Gastrocnemius medialis (tissue), 4 donors: ENCODE data around the gene SH3PXD2B. TPM values are rescaled to one million over a fixed set of nuclear protein-coding genes. Genes with fewer than 3 reads are reported as not detected.
"Not testable (repeated sequence)": the region's sequence is repeated elsewhere in the genome, so short reads cannot be mapped to it uniquely, and the experiment has no call there.

Experiments used
- ATAC-seq, 2 donors: fragments of 150-250 bp; one replicate each; pipeline ENCODE4 v1.9.1; 2016
- DNase-seq, 2 donors: peaks; one replicate each; pipeline ENCODE4 v3.0.0-alpha.2; 2019
- H3K27ac ChIP-seq, 4 donors: fragments of 200-600 bp; sonication (generic); 1 replicate in 1 of 4; 2 replicates in 3 of 4; pipeline ENCODE4 v1.5.1; 2016 to 2018; ENCODE audit warnings: mild to moderate bottlenecking in 2 of 4, moderate library complexity in 1 of 4
- H3K27me3 ChIP-seq, 3 donors: fragments of 200-600 bp; sonication (generic) in 2 of 3; 1 replicate in 1 of 3; 2 replicates in 2 of 3; pipeline versions ENCODE4 v1.5.1 to v1.6.0; 2016 to 2019; ENCODE audit warnings: mild to moderate bottlenecking in 1 of 3, moderate library complexity in 1 of 3
- H3K36me3 ChIP-seq, 2 donors: fragments of 200-600 bp; sonication (generic) in 1 of 2; one replicate each; pipeline ENCODE4 v1.5.1; 2017 to 2018
- H3K4me1 ChIP-seq, 2 donors: fragments of 200-600 bp; sonication (generic) in 1 of 2; one replicate each; pipeline ENCODE4 v1.5.1; 2016 to 2017; ENCODE audit warnings: mild to moderate bottlenecking in 2 of 2
- H3K4me3 ChIP-seq, 4 donors: fragments of 200-600 bp; sonication (generic) in 3 of 4; 1 replicate in 1 of 4; 2 replicates in 3 of 4; pipeline ENCODE4 v1.5.1; 2016 to 2019; ENCODE audit warnings: mild to moderate bottlenecking in 2 of 4
- H3K9me3 ChIP-seq, 3 donors: fragments of 200-600 bp; sonication (generic) in 2 of 3; 1 replicate in 1 of 3; 2 replicates in 2 of 3; pipeline ENCODE4 v1.5.1; 2016 to 2019
- POLR2A ChIP-seq, 2 donors: fragments of 450-650 bp; IDR thresholded peaks; one replicate each; pipeline ENCODE4 v1.6.1; 2017; ENCODE audit warnings: antibody characterized with exemption in 2 of 2, mild to moderate bottlenecking in 2 of 2, moderate library complexity in 2 of 2
- in situ Hi-C, 4 donors: fragments of 200-750 bp; cut with MboI; loops; one replicate each; pipeline versions ENCODE4 v1.15.0 to v1.8.0; 2017; ENCODE audit warnings: low sequenced_read_pairs in 4 of 4
- intact Hi-C: fragments of 100-400 bp; cut with DNase I; formaldehyde crosslinking; loops from one replicate; pipeline ENCODE4 v1.15.1; 2023; ENCODE audit warnings: low total_unique reads
- total RNA-seq, 4 donors: library from RNA; depleted of rRNA; stranded (reverse); fragments of >200 nt; gene quantifications; one replicate each; pipeline versions ENCODE4 v1.1.0 to v1.2.3, GENCODE V29; 2016
- TF ChIP-seq, protein P1 (sequence below), 5 experiments: fragments of 450-650 bp in 3 of 5; fragments of 200-600 bp in 2 of 5; sonication (generic) in 2 of 5; IDR thresholded peaks in 4 of 5; conservative IDR thresholded peaks in 1 of 5; 1 replicate in 4 of 5; 2 replicates in 1 of 5; pipeline ENCODE4 v1.5.1; 2016 to 2019; ENCODE audit warnings: antibody characterized with exemption in 5 of 5, mild to moderate bottlenecking in 3 of 5, moderate library complexity in 3 of 5

Gene SH3PXD2B
- total RNA-seq, 4 donors from 2014 or later, result 2.7 to 10.2 (median 4.2) TPM

DNA sequence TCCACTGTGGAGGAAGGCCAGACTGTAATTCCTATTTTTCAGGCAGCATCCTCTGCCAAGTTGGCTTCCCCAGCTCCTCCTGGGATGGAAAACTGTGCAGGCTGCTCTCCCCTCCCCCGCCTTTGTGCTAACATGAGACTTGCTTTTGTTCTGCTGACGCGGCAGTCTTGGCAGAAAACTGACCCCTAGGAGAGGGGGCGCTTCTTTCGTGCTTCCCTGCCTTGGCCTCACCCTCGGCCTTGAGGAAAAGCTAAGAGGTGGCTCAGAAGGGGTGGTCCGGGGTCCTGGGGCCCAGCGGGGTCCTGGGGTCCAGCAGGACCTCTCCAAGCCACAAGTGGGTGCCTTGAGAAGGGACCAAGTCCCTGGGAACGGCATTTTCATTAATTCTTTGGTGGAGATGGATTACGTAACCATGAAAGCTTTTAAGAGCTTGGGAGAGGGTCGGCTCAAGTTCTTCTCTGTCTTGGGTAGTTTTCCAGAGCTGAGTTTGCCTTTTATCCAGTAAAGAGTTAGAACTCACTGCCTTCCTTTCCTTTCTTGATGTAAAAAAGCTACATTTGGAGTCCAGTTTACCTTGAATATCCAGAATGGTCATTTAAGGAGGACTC lies 51.0 kb downstream of the SH3PXD2B start:
- DNase-seq, result peak; percentile 45 to 62
- Histone ChIP-seq H3K4me1 (peaks cover 10 to 13% of the 10 kb centered on the region in 2 donors), H3K27me3 (no peaks in the 10 kb centered on the region), H3K4me3 (no peak overlapping the region), H3K9me3 (no peaks in the 10 kb centered on the region), H3K27ac (peak overlapping the region; percentile 44 to 72 (median 60)), H3K36me3 (no peaks in the 10 kb centered on the region)
- peak; percentile 57 to 66 for ATAC-seq
- TF ChIP-seq, protein P1, sequence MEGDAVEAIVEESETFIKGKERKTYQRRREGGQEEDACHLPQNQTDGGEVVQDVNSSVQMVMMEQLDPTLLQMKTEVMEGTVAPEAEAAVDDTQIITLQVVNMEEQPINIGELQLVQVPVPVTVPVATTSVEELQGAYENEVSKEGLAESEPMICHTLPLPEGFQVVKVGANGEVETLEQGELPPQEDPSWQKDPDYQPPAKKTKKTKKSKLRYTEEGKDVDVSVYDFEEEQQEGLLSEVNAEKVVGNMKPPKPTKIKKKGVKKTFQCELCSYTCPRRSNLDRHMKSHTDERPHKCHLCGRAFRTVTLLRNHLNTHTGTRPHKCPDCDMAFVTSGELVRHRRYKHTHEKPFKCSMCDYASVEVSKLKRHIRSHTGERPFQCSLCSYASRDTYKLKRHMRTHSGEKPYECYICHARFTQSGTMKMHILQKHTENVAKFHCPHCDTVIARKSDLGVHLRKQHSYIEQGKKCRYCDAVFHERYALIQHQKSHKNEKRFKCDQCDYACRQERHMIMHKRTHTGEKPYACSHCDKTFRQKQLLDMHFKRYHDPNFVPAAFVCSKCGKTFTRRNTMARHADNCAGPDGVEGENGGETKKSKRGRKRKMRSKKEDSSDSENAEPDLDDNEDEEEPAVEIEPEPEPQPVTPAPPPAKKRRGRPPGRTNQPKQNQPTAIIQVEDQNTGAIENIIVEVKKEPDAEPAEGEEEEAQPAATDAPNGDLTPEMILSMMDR (IDR thresholded peaks at IDR 0.05 in 4 of 5, conservative IDR thresholded peaks at IDR 0.05 in 1 of 5), result no peak
- no peak for TF ChIP-seq POLR2A (IDR thresholded peaks at IDR 0.05)
- intact Hi-C loops, result loop anchor here (5.0 kb wide), 1 partner anchor 49 kb away; the partner anchor contains the start of gene SH3PXD2B
- in situ Hi-C loops, result no loop called here

DNA sequence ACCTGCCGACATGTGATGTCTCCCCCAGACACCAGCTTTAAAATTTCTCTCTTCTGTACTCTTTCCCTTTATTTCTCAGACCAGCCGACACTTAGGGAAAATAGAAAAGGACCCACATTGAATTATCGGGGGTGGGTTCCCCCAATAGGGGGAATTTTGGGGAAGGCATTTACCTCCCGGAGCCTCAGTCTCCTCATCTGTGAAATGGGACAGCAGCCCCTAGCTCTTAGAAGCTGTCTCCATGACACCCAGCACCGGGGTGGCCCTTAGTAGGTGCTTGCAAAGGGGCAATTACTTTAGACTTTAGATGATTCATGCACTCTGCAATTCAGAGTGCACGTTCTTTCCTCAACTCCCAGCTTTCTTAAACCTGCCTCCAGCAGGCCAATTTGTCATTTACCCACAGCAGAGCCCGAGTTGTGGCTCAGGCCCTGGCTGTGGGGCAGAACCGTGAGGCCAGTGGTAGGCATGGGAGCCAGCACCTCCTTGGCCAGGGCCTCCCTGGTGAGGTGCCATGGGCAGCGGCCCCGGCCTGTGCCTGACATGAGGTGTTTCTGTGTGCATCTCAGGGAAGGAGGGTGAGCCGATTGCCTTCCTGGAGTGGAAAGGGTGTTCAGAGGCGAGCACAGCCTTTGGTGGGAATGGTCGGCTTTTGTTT lies 51.7 kb downstream of the SH3PXD2B start:
- H3K27ac ChIP-seq, result peak overlapping the region; percentile 44 to 72 (median 60)
- H3K9me3 ChIP-seq, result no peaks in the 10 kb centered on the region
- in situ Hi-C loops, result no loop called here
- no peak overlapping the region for H3K4me3 ChIP-seq
- DNase-seq, result no peak
- no peaks in the 10 kb centered on the region for H3K36me3 ChIP-seq
- no peaks in the 10 kb centered on the region for H3K27me3 ChIP-seq
- intact Hi-C loops, result loop anchor here (5.0 kb wide), 1 partner anchor 50 kb away; the partner anchor contains the start of gene SH3PXD2B
- ATAC-seq, result peak in 1 of 2 donors; percentile 30
- H3K4me1 ChIP-seq, result peaks cover 10 to 13% of the 10 kb centered on the region in 2 donors
- TF ChIP-seq, protein P1 (IDR thresholded peaks at IDR 0.05 in 4 of 5, conservative IDR thresholded peaks at IDR 0.05 in 1 of 5), result no peak
- no peak for TF ChIP-seq POLR2A (IDR thresholded peaks at IDR 0.05)

DNA sequence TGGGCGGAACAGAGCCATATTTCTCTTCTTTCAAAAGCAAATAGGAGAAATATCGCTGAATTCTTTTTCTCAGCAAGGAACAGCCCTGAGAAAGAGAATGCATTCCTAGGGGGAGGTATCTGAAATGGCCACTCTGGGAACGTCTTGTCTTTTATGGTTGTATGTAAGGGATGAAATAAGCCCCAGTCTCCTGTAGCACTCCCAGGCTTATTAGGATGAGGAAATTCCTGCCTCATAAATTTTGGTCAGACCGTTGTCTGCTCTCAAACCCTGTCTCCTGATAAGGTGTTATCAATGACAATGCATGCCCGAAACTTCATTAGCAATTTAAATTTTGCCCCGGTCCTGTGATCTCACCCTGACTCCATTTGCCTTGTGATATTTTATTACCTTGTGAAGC lies 52.3 kb downstream of the SH3PXD2B start:
- H3K4me3 ChIP-seq, H3K27me3 ChIP-seq, DNase-seq, H3K36me3 ChIP-seq, ATAC-seq, in situ Hi-C loops, H3K9me3 ChIP-seq, H3K27ac ChIP-seq: not testable (repeated sequence)
- peaks cover 10 to 13% of the 10 kb centered on the region in 2 donors for H3K4me1 ChIP-seq
- intact Hi-C loops, result loop anchor here (5.0 kb wide), 1 partner anchor 50 kb away; the partner anchor contains the start of gene SH3PXD2B

DNA sequence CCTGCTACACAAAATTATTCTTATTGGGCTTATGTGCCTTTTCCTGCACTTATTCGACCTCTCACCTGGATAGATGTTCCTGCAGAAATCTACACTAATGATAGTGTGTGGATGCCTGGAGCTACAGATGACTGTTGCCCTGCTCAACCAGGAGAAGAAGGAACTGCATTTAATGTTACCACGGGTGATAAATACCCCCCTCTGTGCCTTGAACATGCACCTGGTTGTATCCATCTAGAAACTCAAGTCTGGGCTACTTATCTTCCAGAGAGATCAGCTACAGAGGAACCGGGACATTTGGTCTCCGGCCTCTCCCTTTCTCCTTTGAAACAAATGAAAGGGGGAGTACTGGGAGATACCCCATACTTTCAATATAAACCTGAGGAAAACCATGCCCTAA lies 54.5 kb downstream of the SH3PXD2B start:
- intact Hi-C loops, result loop anchor here (5.0 kb wide), 1 partner anchor 52 kb away; the partner anchor contains the start of gene SH3PXD2B
- no peaks in the 10 kb centered on the region for H3K36me3 ChIP-seq
- in situ Hi-C loops, result no loop called here
- H3K4me1 ChIP-seq, result peaks cover 10 to 13% of the 10 kb centered on the region in 2 donors
- TF ChIP-seq, protein P1 (IDR thresholded peaks at IDR 0.05 in 4 of 5, conservative IDR thresholded peaks at IDR 0.05 in 1 of 5), result no peak
- TF ChIP-seq POLR2A (IDR thresholded peaks at IDR 0.05), result no peak
- no peaks in the 10 kb centered on the region for H3K9me3 ChIP-seq
- no peak for DNase-seq
- H3K4me3 ChIP-seq, result no peak overlapping the region
- peak overlapping the region in 1 of 4 donors; percentile 2 for H3K27ac ChIP-seq
- ATAC-seq, result no peak
- H3K27me3 ChIP-seq, result no peaks in the 10 kb centered on the region

DNA sequence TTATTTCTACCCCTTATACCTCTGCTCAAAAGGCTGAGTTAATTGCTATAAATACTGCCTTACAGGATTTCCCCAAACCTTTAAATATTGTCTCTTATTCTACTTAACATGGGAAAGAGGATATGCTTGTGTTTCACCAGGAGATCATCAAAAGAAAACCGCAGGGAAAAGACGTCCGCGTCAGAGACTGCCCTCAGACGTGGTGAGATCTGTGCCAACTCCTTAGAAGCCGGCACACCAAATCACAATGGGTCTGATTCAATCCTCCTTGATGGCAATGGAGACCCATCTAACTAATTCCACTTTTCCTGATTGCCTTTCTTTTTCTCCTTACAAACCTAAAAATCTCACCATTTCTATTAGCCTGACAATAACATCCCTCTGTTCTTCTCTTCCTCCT lies 55.0 kb downstream of the SH3PXD2B start:
- H3K9me3 ChIP-seq, result no peaks in the 10 kb centered on the region
- in situ Hi-C loops, result no loop called here
- H3K4me3 ChIP-seq, result no peak overlapping the region
- no peak overlapping the region for H3K27ac ChIP-seq
- H3K36me3 ChIP-seq, result peaks cover 0 to 3% of the 10 kb centered on the region in 2 donors
- no peaks in the 10 kb centered on the region for H3K27me3 ChIP-seq
- DNase-seq, result no peak
- no peak for ATAC-seq
- peaks cover 10 to 13% of the 10 kb centered on the region in 2 donors for H3K4me1 ChIP-seq
- intact Hi-C loops, result no loop called here
- TF ChIP-seq, protein P1 (IDR thresholded peaks at IDR 0.05 in 4 of 5, conservative IDR thresholded peaks at IDR 0.05 in 1 of 5), result no peak
- no peak for TF ChIP-seq POLR2A (IDR thresholded peaks at IDR 0.05)

DNA sequence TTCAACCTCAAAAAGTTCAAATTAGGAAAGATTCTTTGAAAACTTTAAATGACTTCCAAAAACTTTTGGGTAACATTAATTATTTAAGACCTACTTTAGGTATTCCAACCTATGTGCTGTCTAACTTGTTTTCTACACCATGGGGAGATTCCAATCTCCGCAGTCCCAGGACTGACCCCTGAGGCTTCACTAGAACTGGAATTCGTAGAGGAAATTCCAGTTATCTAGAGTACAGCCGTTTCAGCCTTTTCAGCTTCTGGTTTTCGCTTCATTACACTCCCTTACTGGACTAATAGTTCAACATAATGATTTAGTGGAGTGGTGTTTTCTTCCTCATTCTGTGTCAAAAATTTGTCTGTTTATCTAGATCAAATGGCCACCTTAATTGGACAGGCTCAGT lies 55.7 kb downstream of the SH3PXD2B start:
- H3K36me3 ChIP-seq, H3K4me3 ChIP-seq, H3K27ac ChIP-seq, H3K27me3 ChIP-seq, H3K9me3 ChIP-seq, DNase-seq, intact Hi-C loops, ATAC-seq, in situ Hi-C loops: not testable (repeated sequence)
- peaks cover 10 to 12% of the 10 kb centered on the region in 2 donors for H3K4me1 ChIP-seq

DNA sequence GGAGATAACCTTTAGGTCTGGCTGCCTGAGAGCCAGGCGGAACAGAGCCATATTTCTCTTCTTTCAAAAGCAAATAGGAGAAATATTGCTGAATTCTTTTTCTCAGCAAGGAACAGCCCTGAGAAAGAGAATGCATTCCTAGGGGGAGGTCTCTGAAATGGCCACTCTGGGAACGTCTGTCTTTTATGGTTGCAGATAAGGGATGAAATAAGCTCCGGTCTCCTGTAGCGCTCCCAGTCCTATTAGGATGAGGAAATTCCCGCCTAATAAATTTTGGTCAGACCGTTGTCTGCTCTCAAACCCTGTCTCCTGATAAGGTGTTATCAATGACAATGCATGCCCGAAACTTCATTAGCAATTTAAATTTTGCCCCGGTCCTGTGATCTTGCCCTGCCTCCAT lies 57.3 kb downstream of the SH3PXD2B start:
- H3K4me3 ChIP-seq, DNase-seq, ATAC-seq, H3K27ac ChIP-seq, H3K9me3 ChIP-seq, H3K36me3 ChIP-seq, in situ Hi-C loops, intact Hi-C loops, H3K4me1 ChIP-seq, H3K27me3 ChIP-seq: not testable (repeated sequence)
